ENCODE measurements around the gene ZNG1C.
"Not testable (repeated sequence)": the region's sequence is repeated elsewhere in the genome, so short reads cannot be mapped to it uniquely, and the experiment has no call there.

ZNG1C gene

DNA sequence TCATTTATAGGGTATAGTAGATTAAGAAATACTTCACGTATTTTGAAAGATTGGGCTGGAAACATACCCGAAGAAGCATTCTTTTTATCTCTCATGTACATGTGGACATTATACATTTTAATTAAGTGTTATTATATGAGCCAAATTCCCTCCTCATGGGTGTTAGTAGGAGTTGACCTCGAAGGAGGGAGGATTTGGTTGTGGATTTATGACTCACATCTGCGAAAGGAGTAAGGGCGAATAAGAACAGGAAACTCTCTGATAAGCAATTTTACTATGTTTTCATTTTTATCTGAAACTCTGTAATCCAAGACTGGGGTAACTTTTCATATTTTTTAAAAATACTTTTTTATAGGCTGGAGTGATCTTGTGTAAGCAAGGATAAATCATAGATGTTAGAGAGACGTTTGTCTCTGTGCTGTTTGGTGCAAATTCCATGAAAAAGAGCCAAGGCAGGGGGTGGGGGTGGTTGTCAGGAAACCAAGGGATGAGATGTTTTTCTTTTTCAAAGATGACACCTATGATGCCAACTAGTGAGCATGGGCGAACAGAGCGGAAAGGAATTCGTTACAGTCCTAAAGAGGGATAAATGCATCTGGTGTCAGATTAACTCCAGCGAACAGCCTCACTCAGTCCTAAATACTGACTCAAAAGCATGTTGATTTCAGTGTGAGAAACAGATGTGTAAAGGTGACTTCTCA lies 95.0 kb downstream of the ZNG1C start:
- in situ Hi-C loops (cut with MboI; ENCODE audit: low sequenced_read_pairs, unreplicated experiment); DNase-seq (ENCODE audit: low spot score): not testable (repeated sequence)

DNA sequence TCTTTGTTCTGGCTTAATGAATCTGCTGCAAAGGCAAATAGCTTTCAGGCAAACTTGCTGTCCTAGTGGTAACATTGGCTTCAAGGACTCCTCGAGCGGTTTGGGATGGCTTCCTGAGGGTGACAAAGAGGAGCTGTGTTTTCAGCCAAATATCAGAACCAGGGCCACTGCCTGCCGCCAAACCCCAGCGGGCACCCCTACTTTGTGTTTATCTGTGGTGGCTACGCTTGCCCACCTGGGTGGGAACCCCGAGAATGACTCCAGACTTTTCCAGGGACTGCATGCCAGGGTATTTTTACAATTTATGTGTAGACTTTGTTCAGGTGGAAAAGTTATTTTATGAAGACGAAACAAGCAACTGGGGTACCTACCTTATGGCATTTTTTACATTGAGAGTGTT lies 96.2 kb downstream of the ZNG1C start:
- in situ Hi-C loops (cut with MboI; ENCODE audit: low sequenced_read_pairs, unreplicated experiment); DNase-seq (ENCODE audit: low spot score): not testable (repeated sequence)

DNA sequence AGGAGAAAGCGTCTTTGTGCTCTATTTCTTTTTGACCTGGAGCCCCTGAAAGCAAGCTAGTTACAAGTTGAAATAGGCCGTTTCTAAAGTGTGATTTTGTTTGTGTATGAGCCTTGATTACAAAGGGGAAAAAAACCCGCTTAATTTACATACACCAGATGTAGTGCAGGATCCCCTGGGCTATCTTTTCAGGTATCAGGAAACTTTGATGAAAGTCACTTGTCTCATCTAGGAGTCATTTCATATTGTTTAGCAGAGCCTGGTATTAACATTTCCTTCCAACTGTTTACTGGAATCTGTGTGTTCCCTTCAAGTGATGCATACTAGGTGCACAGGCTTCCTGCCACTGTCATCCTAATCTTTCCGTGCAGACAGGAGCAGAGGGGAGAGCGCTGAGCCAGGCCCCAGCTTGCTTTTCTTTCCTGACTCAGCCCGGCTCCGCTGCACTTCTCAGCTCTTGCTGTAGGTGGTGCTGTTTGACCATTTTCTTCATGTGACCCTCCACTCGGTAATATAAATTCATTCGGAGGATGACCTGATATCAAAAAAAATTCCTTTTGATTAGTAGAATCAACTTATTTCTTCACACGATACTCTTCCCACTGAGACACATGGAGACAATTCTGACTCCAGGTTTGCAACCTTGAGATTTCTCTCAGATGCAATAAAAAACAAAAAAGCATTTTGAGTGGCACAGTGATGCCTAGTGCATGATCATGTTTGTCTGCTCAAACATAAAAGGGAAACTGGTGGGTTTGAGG lies 100.7 kb downstream of the ZNG1C start:
- in situ Hi-C loops (cut with MboI; ENCODE audit: low sequenced_read_pairs, unreplicated experiment); DNase-seq (ENCODE audit: low spot score): not testable (repeated sequence)

DNA sequence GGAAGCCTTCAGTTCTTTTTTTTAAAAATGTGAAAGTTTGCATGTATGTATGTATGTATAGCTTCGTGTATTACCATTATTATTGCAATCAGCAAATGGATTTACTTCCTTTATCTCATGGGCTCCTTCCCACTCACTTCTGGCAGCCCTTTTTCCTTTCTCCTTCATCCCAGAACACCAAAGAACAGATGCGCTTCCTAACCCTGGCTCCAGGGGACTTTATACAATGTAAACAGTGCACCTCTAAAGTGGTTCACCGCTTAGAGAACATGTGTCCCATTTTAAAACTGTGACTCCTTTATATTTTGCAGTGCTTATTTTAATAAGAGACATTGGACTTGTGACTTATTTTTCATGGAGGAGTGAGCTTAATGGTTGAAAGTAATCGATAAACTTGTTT lies 101.5 kb downstream of the ZNG1C start:
- DNase-seq (ENCODE audit: low spot score); in situ Hi-C loops (cut with MboI; ENCODE audit: low sequenced_read_pairs, unreplicated experiment): not testable (repeated sequence)

DNA sequence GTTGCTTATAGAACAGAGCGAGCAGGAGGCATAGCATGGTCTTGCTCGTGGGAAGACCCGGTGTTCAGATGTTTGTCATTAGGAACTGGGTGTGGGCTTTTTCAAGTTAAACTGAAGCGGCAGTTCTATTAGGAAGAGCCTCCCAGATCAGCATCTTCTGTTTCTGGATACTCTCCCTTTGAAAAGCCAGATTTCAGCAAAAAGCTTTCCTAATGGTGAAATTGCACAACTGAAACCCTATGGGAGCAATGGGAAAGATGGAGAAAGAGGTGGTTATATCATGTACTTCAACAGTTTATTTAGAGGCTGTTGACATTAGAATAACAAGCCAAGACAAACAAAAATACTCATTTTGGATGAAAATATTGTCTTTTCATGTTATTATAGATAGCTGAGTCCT lies 102.2 kb downstream of the ZNG1C start:
- in situ Hi-C loops (cut with MboI; ENCODE audit: low sequenced_read_pairs, unreplicated experiment); DNase-seq (ENCODE audit: low spot score): not testable (repeated sequence)
